Measurements from ENCODE around the gene SLC6A18. TPM values are rescaled to one million over a fixed set of nuclear protein-coding genes. Genes with fewer than 3 reads are reported as not detected.
"Not testable (repeated sequence)": the region's sequence is repeated elsewhere in the genome, so short reads cannot be mapped to it uniquely, and the experiment has no call there.

The SLC6A18 gene
- total RNA-seq, 2 donors from 2014 or later: not detected

DNA sequence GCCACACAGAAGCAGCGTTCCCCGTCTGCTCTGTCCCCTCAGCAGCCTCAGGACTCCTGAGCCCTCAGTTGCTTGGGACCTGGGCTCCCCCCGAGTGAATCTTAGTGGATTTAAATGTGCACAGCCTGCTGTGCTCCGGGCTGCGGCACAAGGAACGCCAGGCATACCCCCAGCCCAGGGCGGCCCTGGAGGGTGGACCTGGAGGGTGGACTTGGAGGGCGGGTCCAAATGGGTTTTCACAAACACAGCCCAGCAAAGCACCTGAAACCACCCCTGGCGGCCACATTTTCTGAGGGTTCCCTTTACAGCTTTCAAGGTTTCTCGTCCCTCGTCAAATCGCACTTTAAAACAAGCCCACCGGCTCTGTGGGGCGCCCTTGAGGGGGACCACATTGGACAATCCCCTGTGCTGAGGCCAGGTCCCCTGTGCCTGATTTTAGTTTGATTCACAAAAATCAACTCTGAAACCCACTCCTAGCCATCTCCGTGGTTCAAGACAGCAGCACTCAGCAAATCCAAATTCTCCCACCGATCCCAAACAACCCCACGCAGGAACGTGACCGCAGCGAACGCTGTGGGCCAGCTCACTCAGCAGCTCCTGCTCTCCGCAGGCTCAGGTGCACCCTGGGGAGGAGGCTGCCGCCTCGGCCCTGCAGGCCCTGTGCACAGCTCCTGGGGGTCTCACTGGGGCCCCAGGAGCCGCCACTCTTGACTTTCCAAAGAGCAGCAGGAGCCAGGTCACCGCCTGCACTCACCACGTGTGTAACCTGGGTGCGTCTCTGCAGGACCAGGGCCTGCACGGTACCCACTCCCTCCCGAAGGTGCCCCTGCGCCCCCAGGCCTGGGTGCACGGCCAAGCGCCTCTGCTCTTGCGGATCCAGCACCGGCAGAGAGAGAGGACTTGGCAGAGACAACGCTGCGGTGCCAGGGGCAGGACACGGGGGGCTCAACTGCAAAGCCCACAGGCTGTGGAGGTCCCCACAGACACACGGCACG is 40.6 kb downstream of the SLC6A18 start:
- H3K36me3 ChIP-seq (replicated peaks in 1 of 2; ENCODE audit: insufficient read depth in 1 of 2, low read depth in 2 of 2): no peaks in the 10 kb centered on the region
- ATAC-seq: no peak
- H3K4me1 ChIP-seq: no peaks in the 10 kb centered on the region
- TF ChIP-seq, protein P1, sequence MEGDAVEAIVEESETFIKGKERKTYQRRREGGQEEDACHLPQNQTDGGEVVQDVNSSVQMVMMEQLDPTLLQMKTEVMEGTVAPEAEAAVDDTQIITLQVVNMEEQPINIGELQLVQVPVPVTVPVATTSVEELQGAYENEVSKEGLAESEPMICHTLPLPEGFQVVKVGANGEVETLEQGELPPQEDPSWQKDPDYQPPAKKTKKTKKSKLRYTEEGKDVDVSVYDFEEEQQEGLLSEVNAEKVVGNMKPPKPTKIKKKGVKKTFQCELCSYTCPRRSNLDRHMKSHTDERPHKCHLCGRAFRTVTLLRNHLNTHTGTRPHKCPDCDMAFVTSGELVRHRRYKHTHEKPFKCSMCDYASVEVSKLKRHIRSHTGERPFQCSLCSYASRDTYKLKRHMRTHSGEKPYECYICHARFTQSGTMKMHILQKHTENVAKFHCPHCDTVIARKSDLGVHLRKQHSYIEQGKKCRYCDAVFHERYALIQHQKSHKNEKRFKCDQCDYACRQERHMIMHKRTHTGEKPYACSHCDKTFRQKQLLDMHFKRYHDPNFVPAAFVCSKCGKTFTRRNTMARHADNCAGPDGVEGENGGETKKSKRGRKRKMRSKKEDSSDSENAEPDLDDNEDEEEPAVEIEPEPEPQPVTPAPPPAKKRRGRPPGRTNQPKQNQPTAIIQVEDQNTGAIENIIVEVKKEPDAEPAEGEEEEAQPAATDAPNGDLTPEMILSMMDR (IDR thresholded peaks at IDR 0.05): no peak
- TF ChIP-seq POLR2A (IDR thresholded peaks at IDR 0.05): no peak
- no peak for DNase-seq
- 77 to 79% methylated on average over 17 to 29 of the region's 40 CpGs for WGBS, 2 donors
- no peak overlapping the region for H3K4me3 ChIP-seq
- H3K27me3 ChIP-seq: no peaks in the 10 kb centered on the region
- no peak overlapping the region for H3K27ac ChIP-seq
- intact Hi-C loops (cut with DNase I): no loop called here
- no peaks in the 10 kb centered on the region for H3K9me3 ChIP-seq

DNA sequence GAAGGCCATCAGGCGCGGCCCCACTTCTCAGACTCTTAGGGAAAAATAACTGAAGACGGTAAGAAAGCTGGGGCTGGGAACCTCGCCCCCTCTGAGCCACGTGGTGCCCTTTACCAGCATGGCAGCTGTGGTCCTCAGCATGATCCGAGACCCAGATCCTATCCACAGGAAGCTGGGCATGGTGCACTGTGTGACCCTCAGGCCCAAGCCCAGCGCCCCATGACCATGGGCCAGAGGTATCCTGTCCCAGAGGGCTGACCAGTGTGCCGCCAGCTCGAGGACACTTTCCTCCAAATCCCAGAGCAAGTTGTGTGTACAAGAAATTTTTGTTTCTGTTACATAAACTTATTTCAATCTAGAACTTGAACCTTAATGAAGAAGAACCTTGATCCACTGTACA is 41.6 kb downstream of the SLC6A18 start:
- TF ChIP-seq POLR2A (IDR thresholded peaks at IDR 0.05): no peak
- TF ChIP-seq, protein P1 (IDR thresholded peaks at IDR 0.05): no peak
- no peak for DNase-seq
- 72 to 79% methylated on average over 9 of the region's 9 CpGs for WGBS, 2 donors

GRCh38 chr5:1267464-1267863 is 42.3 kb downstream of the SLC6A18 start:
- H3K27me3 ChIP-seq; H3K4me1 ChIP-seq; ATAC-seq; H3K9me3 ChIP-seq; H3K4me3 ChIP-seq; H3K27ac ChIP-seq; DNase-seq; H3K36me3 ChIP-seq (replicated peaks in 1 of 2; ENCODE audit: insufficient read depth in 1 of 2, low read depth in 2 of 2); intact Hi-C loops (cut with DNase I): not testable (repeated sequence)
- 82 to 91% methylated on average over 5 of the region's 5 CpGs for WGBS, 2 donors

More for the DNA sequence above, 41.6 kb downstream of the SLC6A18 start:
- no peak overlapping the region for H3K4me3 ChIP-seq
- H3K36me3 ChIP-seq (replicated peaks in 1 of 2; ENCODE audit: insufficient read depth in 1 of 2, low read depth in 2 of 2): no peaks in the 10 kb centered on the region
- H3K4me1 ChIP-seq: no peaks in the 10 kb centered on the region
- H3K9me3 ChIP-seq: no peaks in the 10 kb centered on the region
- H3K27me3 ChIP-seq: no peaks in the 10 kb centered on the region
- no peak overlapping the region for H3K27ac ChIP-seq
- no peak for ATAC-seq
- intact Hi-C loops (cut with DNase I): no loop called here

GRCh38 chr5:1268056-1268455 is 42.9 kb downstream of the SLC6A18 start:
- Histone ChIP-seq H3K9me3 (no peaks in the 10 kb centered on the region), H3K4me3 (no peak overlapping the region), H3K27ac (no peak overlapping the region), H3K4me1 (no peaks in the 10 kb centered on the region), H3K27me3 (no peaks in the 10 kb centered on the region), H3K36me3 (replicated peaks in 1 of 2; ENCODE audit: insufficient read depth in 1 of 2, low read depth in 2 of 2) (no peaks in the 10 kb centered on the region)
- TF ChIP-seq POLR2A (IDR thresholded peaks at IDR 0.05): no peak
- TF ChIP-seq, protein P1 (IDR thresholded peaks at IDR 0.05): no peak
- no peak for DNase-seq
- intact Hi-C loops (cut with DNase I): no loop called here
- whole genome bisulfite sequencing, 2 donors: 81 to 84% methylated on average over 4 to 13 of the region's 13 CpGs
- ATAC-seq: no peak

- Histone ChIP-seq H3K27me3 (no peaks in the 10 kb centered on the region), H3K27ac (no peak overlapping the region), H3K4me1 (no peaks in the 10 kb centered on the region), H3K36me3 (replicated peaks in 1 of 2; ENCODE audit: insufficient read depth in 1 of 2, low read depth in 2 of 2) (no peaks in the 10 kb centered on the region), H3K9me3 (no peaks in the 10 kb centered on the region), H3K4me3 (no peak overlapping the region)
- DNase-seq: no peak
- intact Hi-C loops (cut with DNase I): no loop called here
- 70 to 74% methylated on average over 12 to 13 of the region's 13 CpGs for WGBS, 2 donors
- no peak for ATAC-seq
- no peak for TF ChIP-seq POLR2A (IDR thresholded peaks at IDR 0.05)
- TF ChIP-seq, protein P1 (IDR thresholded peaks at IDR 0.05): no peak
Observed at GRCh38 chr5:1268666-1269065, 43.5 kb downstream of the SLC6A18 start.
